WI38 (cell line): ENCODE data around the gene NDUFV3.
"Not testable (repeated sequence)": the region's sequence is repeated elsewhere in the genome, so short reads cannot be mapped to it uniquely, and the experiment has no call there.

Source experiments
- H3K4me3 ChIP-seq: 2 replicates; pipeline ENCODE4 v1.5.1; 2011; ENCODE audit warnings: low read depth, mild to moderate bottlenecking, control low read depth, low read length
- CTCF ChIP-seq: IDR thresholded peaks from 2 replicates; pipeline ENCODE4 v1.5.1; 2012; ENCODE audit warnings: low read depth, mild to moderate bottlenecking, control low read depth, low read length

NDUFV3 gene

DNA sequence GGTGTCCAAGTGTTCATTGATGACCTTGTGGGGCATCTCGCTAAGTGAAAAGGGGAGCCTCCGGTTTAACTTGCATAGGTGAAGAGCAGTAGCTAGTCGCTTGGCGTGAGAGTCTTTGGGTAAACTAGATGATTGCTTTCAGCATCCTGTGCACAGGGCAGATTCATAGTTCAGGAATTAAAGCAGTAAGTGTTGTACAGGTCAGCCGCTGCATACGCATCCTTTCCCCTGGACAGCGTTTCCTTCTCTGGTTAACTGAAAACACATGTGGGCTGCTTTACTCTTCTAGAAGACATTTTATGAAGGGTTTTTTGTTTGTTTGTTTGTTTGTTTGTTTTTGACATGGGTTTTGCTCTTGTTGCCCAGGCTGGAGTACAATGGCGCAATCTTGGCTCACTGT is 12.1 kb downstream of the NDUFV3 start:
- no peak for TF ChIP-seq CTCF
- no peak overlapping the region for H3K4me3 ChIP-seq

- TF ChIP-seq CTCF: no peak
- H3K4me3 ChIP-seq: no peak overlapping the region
These were observed 13.1 kb downstream of the NDUFV3 start for GRCh38 chr21:42906233-42906632.

DNA sequence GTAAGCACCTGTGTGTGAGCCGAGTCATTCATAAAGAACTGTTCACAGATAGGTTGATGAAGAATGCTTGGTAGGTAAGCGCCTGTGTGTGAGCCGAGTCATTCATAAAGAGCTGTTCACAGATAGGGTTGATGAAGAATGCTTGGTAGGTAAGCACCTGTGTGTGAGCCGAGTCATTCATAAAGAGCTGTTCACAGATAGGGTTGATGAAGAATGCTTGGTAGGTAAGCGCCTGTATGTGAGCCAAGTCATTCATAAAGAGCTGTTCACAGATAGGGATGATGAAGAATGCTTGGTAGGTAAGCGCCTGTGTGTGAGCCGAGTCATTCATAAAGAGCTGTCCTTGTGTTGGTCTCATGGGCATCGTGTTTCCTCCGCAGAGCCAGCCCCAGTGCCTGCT is 15.4 kb downstream of the NDUFV3 start:
- H3K4me3 ChIP-seq: not testable (repeated sequence)

- not testable (repeated sequence) for H3K4me3 ChIP-seq
These were observed 18.8 kb downstream of the NDUFV3 start for GRCh38 chr21:42911920-42912319.

- no peak for TF ChIP-seq CTCF
These were observed 20.4 kb downstream of the NDUFV3 start for GRCh38 chr21:42913476-42913875.

GRCh38 chr21:42918291-42918690 is 25.2 kb downstream of the NDUFV3 start:
- no peak for TF ChIP-seq CTCF
- no peak overlapping the region for H3K4me3 ChIP-seq

More at GRCh38 chr21:42913476-42913875, 20.4 kb downstream of the NDUFV3 start:
- no peak overlapping the region for H3K4me3 ChIP-seq

GRCh38 chr21:42921927-42922326 is 28.8 kb downstream of the NDUFV3 start:
- no peak overlapping the region for H3K4me3 ChIP-seq
- no peak for TF ChIP-seq CTCF

GRCh38 chr21:42922918-42923317 is 29.8 kb downstream of the NDUFV3 start:
- TF ChIP-seq CTCF: no peak
- H3K4me3 ChIP-seq: no peak overlapping the region
